Aorta (tissue), 5 donors: Measurements from ENCODE around the gene CSF1R. TPM values are rescaled to one million over a fixed set of nuclear protein-coding genes. Genes with fewer than 3 reads are reported as not detected.

Source experiments
- ATAC-seq: fragments of 200-7000 bp; cut with Tn5 transposase; one replicate; pipeline ENCODE4 v1.9.1; 2022; ENCODE audit warnings: moderate library complexity; ENCODE audit not compliant: low FRiP score
- DNase-seq, 2 donors: peaks; one replicate each; pipeline ENCODE4 v3.0.0-alpha.2; 2020
- H3K27ac ChIP-seq, 2 donors: one replicate each; pipeline ENCODE4 v1.5.1; 2013; ENCODE audit warnings: low read length in 2 of 2, mild to moderate bottlenecking in 2 of 2, moderate library complexity in 2 of 2, control low read depth in 1 of 2, inconsistent platforms in 1 of 2, low read depth in 1 of 2
- H3K27me3 ChIP-seq, 2 donors: one replicate each; pipeline ENCODE4 v1.6.1; 2013; ENCODE audit warnings: control low read depth in 1 of 2, low read length in 1 of 2, mild to moderate bottlenecking in 1 of 2, moderate library complexity in 1 of 2; ENCODE audit not compliant: insufficient read depth in 2 of 2, control insufficient read depth in 1 of 2
- H3K36me3 ChIP-seq, 2 donors: one replicate each; pipeline ENCODE4 v1.6.1; 2013; ENCODE audit warnings: control low read depth in 1 of 2, low read length in 1 of 2, mild to moderate bottlenecking in 1 of 2; ENCODE audit not compliant: insufficient read depth in 2 of 2, control insufficient read depth in 1 of 2
- H3K4me1 ChIP-seq, 2 donors: one replicate each; pipeline ENCODE4 v1.6.1; 2013; ENCODE audit warnings: low read length in 2 of 2, control low read depth in 1 of 2, mild to moderate bottlenecking in 1 of 2, moderate library complexity in 1 of 2; ENCODE audit not compliant: insufficient read depth in 2 of 2, control insufficient read depth in 1 of 2
- H3K4me3 ChIP-seq, 2 donors: one replicate each; pipeline ENCODE4 v1.5.1; 2013; ENCODE audit warnings: low read length in 2 of 2, control low read depth in 1 of 2, mild to moderate bottlenecking in 1 of 2
- H3K9me3 ChIP-seq: one replicate; pipeline ENCODE4 v1.6.1; 2013; ENCODE audit warnings: mild to moderate bottlenecking, low read length; ENCODE audit not compliant: control insufficient read depth
- WGBS, 2 donors: extraction: QIAGEN DNeasy Blood & Tissue Kit; methylation state at CpG; one replicate each; pipeline ENCODE4 v1.1.7; 2013; 5-methylcytosine and 5-hydroxymethylcytosine counted together
- intact Hi-C, 2 donors: fragments of 100-400 bp; cut with DNase I; formaldehyde crosslinking; loops; one replicate each; pipeline versions ENCODE4 v1.14.2 to v1.15.0; 2022
- polyA plus RNA-seq, 2 donors: library from polyadenylated mRNA; stranded (reverse); fragments of 200-250 nt; gene quantifications; one replicate each; pipeline ENCODE4 v1.2.3, GENCODE V29; 2013
- total RNA-seq, 2 donors: library from RNA; stranded (reverse); fragmentation: NEBNext Ultra II Directional; extraction: Animal tissue kit (Norgen Biotek cat#: 25700); gene quantifications; one replicate each; pipeline ENCODE4 v1.2.1, GENCODE V29; 2021
- donor health status: healthy with polysubstance abuse.
- donor health status: Bipolar disorder and iron deficiency.
- donor health status: DM: no; HTN: no; CAD: no.
- donor health status: DM: no; HTN: no; CAD: no.
- donor health status: DM: yes; HTN: yes; CAD: no.

Gene CSF1R
- total and polyA plus RNA-seq, 4 donors, result 3.4 to 125 (median 25.2) TPM

DNA sequence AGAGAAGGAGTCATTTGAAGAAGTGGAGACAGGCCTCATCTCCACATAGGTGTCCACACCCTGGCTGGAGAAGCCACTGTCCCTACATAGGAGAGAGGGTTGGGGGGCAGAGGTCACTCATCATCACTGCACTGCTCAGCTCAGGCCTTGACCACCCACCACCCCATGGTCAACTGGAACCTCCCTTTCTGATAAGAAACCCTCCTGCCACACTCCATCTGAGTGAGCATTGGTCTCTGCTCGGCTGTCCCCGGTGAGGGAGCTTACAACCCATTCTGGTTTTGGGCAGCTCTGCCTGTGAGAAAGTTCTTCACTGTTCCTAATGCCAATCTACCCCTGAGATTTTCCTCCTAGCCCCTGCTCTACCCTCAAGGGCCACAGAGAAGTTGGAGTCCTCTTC is 28.8 kb downstream of the CSF1R start:
- Histone ChIP-seq H3K4me1 (no peaks in the 10 kb centered on the region), H3K27me3 (no peaks in the 10 kb centered on the region), H3K36me3 (no peaks in the 10 kb centered on the region), H3K27ac (no peak overlapping the region), H3K4me3 (no peak overlapping the region), H3K9me3 (no peaks in the 10 kb centered on the region)
- intact Hi-C loops, result no loop called here
- 77 to 86% methylated on average over 2 of the region's 2 CpGs for WGBS, 2 donors
- DNase-seq, result no peak
- no peak for ATAC-seq

DNA sequence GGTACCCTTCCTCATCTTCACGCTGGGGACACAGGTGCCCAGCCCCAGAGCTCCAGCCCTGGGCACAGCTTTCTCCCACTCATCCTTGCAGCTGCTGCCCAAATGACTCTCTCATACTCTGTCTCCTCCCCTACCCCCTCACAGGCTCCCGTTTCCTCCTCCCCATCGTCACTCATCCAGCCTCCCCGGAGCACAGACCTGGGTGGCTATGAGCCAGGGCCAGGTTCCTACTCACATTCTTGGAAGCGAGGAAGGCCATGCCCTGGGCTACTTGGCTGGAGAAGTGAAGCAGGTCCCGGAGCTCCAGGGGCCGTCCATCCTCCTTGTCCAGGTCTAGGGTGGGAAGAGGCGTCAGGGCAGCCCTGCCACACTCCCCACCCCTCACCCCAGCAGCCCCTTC is 29.3 kb downstream of the CSF1R start:
- WGBS, 2 donors, result 62 to 68% methylated on average over 8 of the region's 8 CpGs
- intact Hi-C loops, result no loop called here
- no peaks in the 10 kb centered on the region for H3K4me1 ChIP-seq
- H3K4me3 ChIP-seq, result no peak overlapping the region
- no peak for DNase-seq
- H3K36me3 ChIP-seq, result peaks cover 0 to 3% of the 10 kb centered on the region in 2 donors
- no peaks in the 10 kb centered on the region for H3K9me3 ChIP-seq
- no peak overlapping the region for H3K27ac ChIP-seq
- ATAC-seq, result no peak
- H3K27me3 ChIP-seq, result no peaks in the 10 kb centered on the region

DNA sequence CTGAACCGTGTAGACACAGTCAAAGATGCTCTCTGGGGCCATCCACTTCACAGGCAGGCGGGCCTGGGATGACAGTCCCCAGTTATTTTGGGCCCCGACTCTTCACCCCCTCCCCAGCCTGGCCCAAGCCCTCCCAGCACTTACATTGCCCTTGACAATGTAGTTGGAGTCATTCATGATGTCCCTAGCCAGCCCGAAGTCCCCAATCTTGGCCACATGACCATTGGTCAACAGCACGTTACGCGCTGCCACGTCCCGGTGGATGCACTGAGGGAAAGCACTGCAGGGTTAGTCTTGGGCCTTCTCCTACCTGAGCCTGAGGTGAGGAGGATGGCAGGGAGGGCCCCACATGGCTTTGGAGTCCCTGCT is 30.3 kb downstream of the CSF1R start:
- Histone ChIP-seq H3K9me3 (no peaks in the 10 kb centered on the region), H3K4me1 (no peaks in the 10 kb centered on the region), H3K27me3 (no peaks in the 10 kb centered on the region), H3K36me3 (peaks cover 0 to 3% of the 10 kb centered on the region in 2 donors), H3K4me3 (no peak overlapping the region), H3K27ac (no peak overlapping the region)
- ATAC-seq (no peak), DNase-seq (no peak)
- WGBS, 2 donors, result 92 to 94% methylated on average over 9 of the region's 9 CpGs
- intact Hi-C loops, result no loop called here

DNA sequence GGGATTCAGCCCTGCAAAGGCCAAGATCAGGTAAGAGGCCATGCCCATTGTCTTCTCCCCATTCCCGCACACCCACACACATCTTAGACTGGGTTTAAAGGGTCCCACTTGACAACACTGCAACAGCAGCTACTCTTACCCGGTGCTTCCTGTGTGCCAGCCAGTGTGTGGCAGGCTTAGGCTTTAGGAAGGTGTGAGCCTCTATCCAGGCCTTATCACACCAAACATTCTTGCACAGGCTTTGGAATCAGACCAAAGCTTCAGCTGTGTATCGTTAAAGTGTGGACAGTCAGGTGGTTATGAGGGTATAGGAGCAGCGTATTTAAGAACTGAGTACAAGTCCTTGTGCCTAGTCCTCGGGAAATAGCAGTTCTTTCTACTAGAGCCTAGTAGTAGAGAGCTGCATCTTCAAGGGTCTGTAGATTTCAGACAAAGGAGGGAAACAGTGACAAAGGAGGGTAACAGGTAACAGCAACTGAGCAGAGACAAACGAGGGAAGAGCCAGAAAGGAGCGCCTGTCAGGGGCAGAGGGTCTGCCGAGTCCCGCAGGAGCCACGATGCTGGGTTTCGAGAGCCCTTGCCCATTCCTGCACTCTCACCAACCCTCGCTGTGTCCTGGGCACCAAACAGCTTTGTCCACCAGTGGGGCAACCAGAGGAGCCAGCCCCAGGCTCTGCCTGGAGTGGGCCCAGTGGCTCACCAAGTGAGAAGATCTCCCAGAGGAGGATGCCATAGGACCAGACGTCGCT is 30.9 kb downstream of the CSF1R start:
- DNase-seq (no peak), ATAC-seq (no peak)
- Histone ChIP-seq H3K4me1 (no peaks in the 10 kb centered on the region), H3K27me3 (no peaks in the 10 kb centered on the region), H3K9me3 (no peaks in the 10 kb centered on the region), H3K4me3 (no peak overlapping the region), H3K36me3 (peaks cover 0 to 3% of the 10 kb centered on the region in 2 donors), H3K27ac (no peak overlapping the region)
- WGBS, 2 donors, result 82 to 83% methylated on average over 14 of the region's 14 CpGs
- intact Hi-C loops, result no loop called here

DNA sequence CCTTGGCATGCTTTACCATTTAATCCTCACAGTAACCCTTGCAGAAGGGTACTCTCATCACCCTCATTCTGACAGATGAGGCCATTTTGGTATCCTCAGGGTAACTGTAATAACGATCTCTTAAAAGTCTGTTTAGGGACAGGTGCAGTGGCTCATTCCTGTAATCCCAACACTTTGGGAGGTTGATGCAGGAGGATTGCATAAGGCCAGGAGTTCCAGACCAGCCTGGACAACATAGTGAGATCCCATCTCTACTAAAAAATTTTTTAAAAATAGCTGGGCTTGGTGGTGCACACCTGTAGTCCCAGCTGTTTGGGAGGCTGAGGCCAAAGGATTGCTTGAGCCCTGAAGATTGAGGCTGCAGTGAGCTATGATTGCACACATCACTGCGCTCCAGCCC is 31.8 kb downstream of the CSF1R start:
- intact Hi-C loops, result no loop called here
- Histone ChIP-seq H3K4me1 (no peaks in the 10 kb centered on the region), H3K4me3 (no peak overlapping the region), H3K27ac (no peak overlapping the region), H3K36me3 (peaks cover 0 to 3% of the 10 kb centered on the region in 2 donors), H3K9me3 (no peaks in the 10 kb centered on the region), H3K27me3 (no peaks in the 10 kb centered on the region)
- WGBS, 2 donors, result 97 to 98% methylated on average over 2 of the region's 2 CpGs
- DNase-seq (no peak), ATAC-seq (no peak)

- 90 to 93% methylated on average over 14 of the region's 14 CpGs for WGBS, 2 donors
- DNase-seq, result no peak
- no peaks in the 10 kb centered on the region for H3K9me3 ChIP-seq
- H3K36me3 ChIP-seq, result peaks cover 2 to 3% of the 10 kb centered on the region in 2 donors
- no peak overlapping the region for H3K27ac ChIP-seq
- intact Hi-C loops, result no loop called here
- H3K4me3 ChIP-seq, result no peak overlapping the region
- no peak for ATAC-seq
- H3K27me3 ChIP-seq, result no peaks in the 10 kb centered on the region
- H3K4me1 ChIP-seq, result no peaks in the 10 kb centered on the region
Measured at GRCh38 chr5:150053713-150054392, 32.5 kb downstream of the CSF1R start.

- Histone ChIP-seq H3K4me1 (no peaks in the 10 kb centered on the region), H3K4me3 (no peak overlapping the region), H3K9me3 (no peaks in the 10 kb centered on the region), H3K27me3 (no peaks in the 10 kb centered on the region), H3K36me3 (peaks cover 2 to 3% of the 10 kb centered on the region in 2 donors), H3K27ac (no peak overlapping the region)
- 78 to 82% methylated on average over 9 of the region's 9 CpGs for WGBS, 2 donors
- no peak for ATAC-seq
- no peak for DNase-seq
- intact Hi-C loops, result no loop called here
Measured at GRCh38 chr5:150052956-150053712, 33.2 kb downstream of the CSF1R start.

GRCh38 chr5:150052226-150052955 is 34.0 kb downstream of the CSF1R start:
- Histone ChIP-seq H3K4me3 (no peak overlapping the region), H3K27me3 (no peaks in the 10 kb centered on the region), H3K36me3 (peaks cover 2 to 8% of the 10 kb centered on the region in 2 donors), H3K27ac (no peak overlapping the region), H3K4me1 (no peaks in the 10 kb centered on the region), H3K9me3 (no peaks in the 10 kb centered on the region)
- no peak for DNase-seq
- ATAC-seq, result peak; percentile 4
- 63 to 96% methylated on average over 6 of the region's 6 CpGs for WGBS, 2 donors
- intact Hi-C loops, result no loop called here
